Neutrophil (primary cell): ENCODE data around the gene ZNF622.
A peak's percentile ranks its signal among the peaks of the same experiment; 100 is the strongest.

Experiments used
- H3K27ac ChIP-seq: fragments of 200-600 bp; sonication (generic); 2 replicates; pipeline ENCODE4 v1.5.1; 2016; ENCODE audit warnings: mild to moderate bottlenecking, moderate library complexity
- H3K27me3 ChIP-seq: fragments of 200-600 bp; sonication (generic); 2 replicates; pipeline ENCODE4 v1.6.0; 2016; ENCODE audit warnings: mild to moderate bottlenecking
- H3K36me3 ChIP-seq: fragments of 200-600 bp; sonication (generic); 2 replicates; pipeline ENCODE4 v1.5.1; 2017
- H3K4me1 ChIP-seq, 2 experiments: fragments of 200-600 bp in 1 of 2; sonication (generic) in 1 of 2; 1 replicate in 1 of 2; 2 replicates in 1 of 2; pipeline versions ENCODE4 v1.5.1 to v1.6.1; 2013 to 2016; ENCODE audit warnings: low read depth in 1 of 2, low read length in 1 of 2, mild to moderate bottlenecking in 1 of 2, moderate library complexity in 1 of 2; ENCODE audit not compliant: control insufficient read depth in 1 of 2, insufficient read depth in 1 of 2
- H3K4me3 ChIP-seq, 2 experiments: fragments of 200-600 bp in 1 of 2; sonication (generic) in 1 of 2; 1 replicate in 1 of 2; 2 replicates in 1 of 2; pipeline ENCODE4 v1.5.1; 2013 to 2016; ENCODE audit warnings: low read depth in 1 of 2, low read length in 1 of 2, mild to moderate bottlenecking in 1 of 2, moderate library complexity in 1 of 2
- H3K9me3 ChIP-seq: fragments of 200-600 bp; sonication (generic); 2 replicates; pipeline ENCODE4 v1.5.1; 2016
- CTCF ChIP-seq: fragments of 200-600 bp; sonication (generic); IDR thresholded peaks from 2 replicates; pipeline ENCODE4 v1.5.1; 2016; ENCODE audit warnings: antibody characterized with exemption

ZNF622 gene

DNA sequence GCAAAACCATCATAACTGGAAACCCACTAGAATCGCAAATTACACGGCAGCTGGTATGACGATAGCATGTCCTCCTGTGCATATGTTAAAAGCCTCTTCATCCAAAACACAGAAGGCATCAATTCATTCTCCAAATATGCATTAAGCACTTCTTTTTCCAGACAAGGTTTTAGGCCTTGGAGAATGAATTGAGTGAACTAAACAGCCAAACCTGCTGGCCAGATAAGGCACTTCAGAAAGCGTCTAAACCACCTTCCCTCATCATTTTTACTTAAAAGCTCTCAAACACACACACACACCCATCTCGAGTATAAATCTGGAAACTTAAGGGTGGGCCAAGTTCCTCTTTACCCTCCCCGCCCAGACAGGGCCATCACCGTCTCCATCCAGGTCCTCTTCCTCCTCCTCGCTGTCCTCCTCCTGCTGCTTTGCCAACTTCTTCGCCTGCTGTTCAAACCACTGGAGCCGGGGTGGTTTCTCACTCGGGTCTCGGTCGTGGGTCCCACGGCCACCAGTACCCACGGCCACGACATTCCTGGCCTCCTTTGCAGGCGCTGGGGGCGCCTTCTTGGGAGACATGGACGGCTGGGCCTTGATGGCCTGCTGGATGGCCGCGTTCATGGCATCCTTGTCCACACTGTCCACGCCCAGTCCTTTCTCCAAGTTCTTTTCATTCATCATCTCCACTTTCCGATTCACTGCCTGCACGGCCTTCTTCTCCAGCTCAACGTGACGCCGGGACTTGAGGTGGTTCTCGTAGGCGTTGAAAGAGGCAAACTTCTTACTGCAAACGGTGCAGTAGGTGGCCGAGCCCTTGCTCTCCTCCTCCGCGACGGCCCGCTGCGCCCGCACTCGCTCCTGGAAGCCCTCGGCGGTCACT is 696 bp downstream of the ZNF622 start:
- Histone ChIP-seq H3K4me3 (peak overlapping the region; percentile 90 to 95), H3K27ac (peak overlapping the region; percentile 86), H3K9me3 (no peaks in the 10 kb centered on the region), H3K27me3 (no peaks in the 10 kb centered on the region), H3K36me3 (peaks cover 36% of the 10 kb centered on the region), H3K4me1 (peaks cover 38 to 58% of the 10 kb centered on the region in 2 experiments)
- no peak for TF ChIP-seq CTCF

- TF ChIP-seq CTCF: no peak
- no peaks in the 10 kb centered on the region for H3K27me3 ChIP-seq
- H3K9me3 ChIP-seq: no peaks in the 10 kb centered on the region
- peaks cover 43% of the 10 kb centered on the region for H3K36me3 ChIP-seq
- H3K4me3 ChIP-seq: peak overlapping the region; percentile 90 to 95
- H3K27ac ChIP-seq: peak overlapping the region; percentile 86
- peaks cover 38 to 59% of the 10 kb centered on the region in 2 experiments for H3K4me1 ChIP-seq
These were observed 1.4 kb downstream of the ZNF622 start for GRCh38 chr5:16464231-16464630.

GRCh38 chr5:16461782-16462181 is 3.8 kb downstream of the ZNF622 start:
- no peaks in the 10 kb centered on the region for H3K9me3 ChIP-seq
- no peak overlapping the region for H3K27ac ChIP-seq
- H3K27me3 ChIP-seq: no peaks in the 10 kb centered on the region
- peaks cover 38 to 48% of the 10 kb centered on the region in 2 experiments for H3K4me1 ChIP-seq
- H3K36me3 ChIP-seq: peaks cover 68% of the 10 kb centered on the region
- H3K4me3 ChIP-seq: no peak overlapping the region
- no peak for TF ChIP-seq CTCF

DNA sequence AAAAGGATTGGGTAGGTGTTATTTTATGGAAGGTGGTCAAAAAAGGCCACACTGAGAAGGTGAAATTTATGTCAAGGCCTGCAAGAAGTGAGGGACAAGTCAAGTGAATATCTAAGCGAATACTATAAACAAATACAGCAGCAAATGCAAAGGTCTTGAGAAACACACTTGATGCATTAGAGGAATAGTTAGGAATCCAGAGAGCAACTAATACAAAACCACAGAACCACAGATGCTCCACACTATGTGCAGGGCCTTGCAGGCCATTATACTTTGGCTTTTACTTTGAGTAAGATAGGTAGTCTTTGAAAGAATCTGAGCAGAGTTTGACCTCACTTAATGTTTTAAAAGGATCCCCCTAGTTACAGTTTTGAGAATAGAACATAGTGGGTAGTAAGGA is 4.6 kb downstream of the ZNF622 start:
- TF ChIP-seq CTCF: no peak
- Histone ChIP-seq H3K36me3 (peaks cover 75% of the 10 kb centered on the region), H3K4me3 (no peak overlapping the region), H3K4me1 (peaks cover 32 to 44% of the 10 kb centered on the region in 2 experiments), H3K9me3 (no peaks in the 10 kb centered on the region), H3K27me3 (no peaks in the 10 kb centered on the region), H3K27ac (no peak overlapping the region)

GRCh38 chr5:16459451-16459850 is 6.1 kb downstream of the ZNF622 start:
- Histone ChIP-seq H3K27me3 (no peaks in the 10 kb centered on the region), H3K4me3 (no peak overlapping the region), H3K9me3 (no peaks in the 10 kb centered on the region), H3K4me1 (peaks cover 23 to 39% of the 10 kb centered on the region in 2 experiments), H3K36me3 (peaks cover 91% of the 10 kb centered on the region), H3K27ac (no peak overlapping the region)
- TF ChIP-seq CTCF: no peak
